ELR (cell line): ENCODE measurements around the gene DDAH1.

Experiments
- DNase-seq: peaks from one replicate; pipeline ENCODE4 v3.0.0-alpha.2; 2015; ENCODE audit warnings: low read depth

DDAH1 gene

DNA sequence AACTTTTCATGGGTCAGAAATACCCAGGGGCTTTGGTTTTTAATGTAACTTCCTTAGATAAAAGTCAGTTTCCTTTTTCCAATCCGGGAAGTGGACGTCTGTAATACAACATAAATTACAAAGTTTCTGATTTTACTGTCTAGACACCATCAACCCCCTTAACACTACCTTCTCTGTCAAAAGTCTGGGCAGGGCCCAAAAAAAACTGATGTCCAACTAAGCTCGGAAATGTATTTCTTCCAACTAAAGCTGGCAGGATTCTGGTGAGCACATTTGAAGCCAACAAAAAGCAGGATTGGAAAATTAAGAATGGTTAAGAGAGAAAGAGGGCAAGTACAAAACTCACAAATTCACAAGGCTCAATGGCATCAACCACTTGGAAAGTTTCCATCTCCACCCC is 24.3 kb downstream of the DDAH1 start:
- DNase-seq, result no peak

DNA sequence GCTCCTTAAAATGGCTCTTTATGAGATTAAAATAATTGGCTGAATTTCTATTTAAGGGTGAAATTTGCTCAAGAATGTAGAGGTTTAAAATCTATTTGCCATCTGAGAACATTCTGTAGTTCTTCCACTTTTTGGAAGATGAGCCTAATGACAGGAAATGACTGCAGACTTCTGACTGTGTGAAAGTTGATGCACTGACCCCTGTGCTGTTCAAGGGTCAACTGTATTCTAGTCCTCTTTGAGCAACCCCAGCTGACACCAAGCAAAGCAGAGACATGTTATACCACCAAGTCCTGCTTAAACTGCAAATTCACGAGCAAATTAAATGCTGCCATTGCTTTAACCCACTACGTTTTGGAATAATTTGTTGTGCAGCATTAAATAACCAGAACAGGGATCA is 26.6 kb downstream of the DDAH1 start:
- DNase-seq, result peak; percentile 40

GRCh38 chr1:85437139-85437538 is 27.8 kb downstream of the DDAH1 start:
- DNase-seq, result no peak

DNA sequence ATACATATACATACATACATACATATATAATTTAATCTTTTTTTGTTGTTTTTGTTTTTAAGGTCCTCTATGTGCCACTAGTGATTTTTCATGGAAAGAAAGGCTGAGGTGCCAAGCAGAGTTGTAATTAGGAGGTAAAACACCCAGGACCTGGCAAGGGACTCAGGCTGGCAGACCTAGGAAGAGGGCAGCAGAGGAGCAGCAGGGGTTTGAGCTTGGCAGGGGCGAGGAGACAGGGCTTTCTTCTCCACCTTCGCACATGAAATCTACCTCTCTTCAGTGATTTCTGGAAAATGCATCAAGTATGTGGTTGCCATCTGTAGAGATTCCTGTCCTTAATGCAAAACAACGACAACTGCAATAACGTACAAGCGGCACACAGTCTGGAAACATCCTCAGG is 31.9 kb downstream of the DDAH1 start:
- DNase-seq, result no peak

- no peak for DNase-seq
Observed at GRCh38 chr1:85428471-85429089, 36.4 kb downstream of the DDAH1 start.

GRCh38 chr1:85427849-85428248 is 37.1 kb downstream of the DDAH1 start:
- no peak for DNase-seq

- no peak for DNase-seq
Observed at GRCh38 chr1:85427331-85427730, 37.6 kb downstream of the DDAH1 start.

- no peak for DNase-seq
Observed at GRCh38 chr1:85421179-85421578, 43.8 kb downstream of the DDAH1 start.

DNA sequence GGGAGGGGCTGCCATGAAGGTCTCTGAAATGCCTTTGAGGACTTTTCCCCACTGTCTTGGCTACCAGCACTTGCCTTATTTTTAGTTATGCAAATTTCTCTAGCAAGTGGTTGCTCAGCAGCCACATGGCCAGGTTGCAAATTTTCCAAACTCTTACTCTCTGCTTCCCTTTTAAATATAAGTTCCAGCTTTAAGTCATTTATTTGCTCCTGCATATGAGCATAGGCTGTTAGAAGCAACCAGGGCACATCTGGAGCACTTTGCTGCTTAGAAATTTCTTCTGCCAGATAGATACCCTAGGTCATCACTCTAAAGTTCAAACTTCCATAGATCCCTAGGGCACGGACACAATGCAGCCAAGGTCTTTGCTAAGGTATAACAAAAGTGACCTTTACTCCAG is 44.8 kb downstream of the DDAH1 start:
- no peak for DNase-seq

DNA sequence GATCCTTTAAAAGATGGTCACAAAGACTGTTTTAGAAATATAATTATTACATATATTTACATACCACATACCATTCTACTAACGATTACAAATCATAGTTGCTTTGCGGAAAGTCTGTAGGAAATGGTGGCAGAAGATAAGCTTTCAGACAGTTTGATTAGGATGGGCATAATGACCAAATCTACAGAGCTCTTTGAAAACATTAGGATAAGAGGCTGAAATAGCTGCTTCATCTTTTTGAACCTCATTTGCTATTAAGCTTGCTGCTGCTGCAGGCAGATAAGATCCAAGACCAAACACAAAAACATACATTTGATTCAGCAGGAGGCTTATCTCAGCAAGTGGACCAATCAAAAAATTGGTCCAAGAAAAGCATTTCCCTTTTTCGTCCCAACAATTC is 47.1 kb downstream of the DDAH1 start:
- no peak for DNase-seq

DNA sequence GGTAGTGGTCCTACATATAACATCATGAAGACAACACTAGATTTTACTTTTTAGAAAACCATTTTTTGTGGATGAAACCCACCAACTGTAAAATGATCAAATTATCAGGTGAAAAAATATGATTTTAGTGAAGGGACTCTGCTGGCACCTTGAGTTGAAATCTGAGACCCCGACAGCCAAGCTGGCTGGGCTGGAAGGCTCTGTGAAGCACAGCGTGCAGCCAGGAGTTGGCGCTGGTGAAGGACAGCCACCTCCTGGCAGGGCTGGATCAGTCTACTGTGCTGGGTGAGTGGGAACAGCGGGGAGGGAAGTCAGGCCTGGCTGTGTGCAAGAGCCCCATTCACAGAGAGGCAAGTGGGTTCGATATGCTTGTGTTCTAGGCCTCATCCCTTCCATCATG is 47.9 kb downstream of the DDAH1 start:
- DNase-seq, result no peak

GRCh38 chr1:85413169-85413568 is 51.8 kb downstream of the DDAH1 start:
- no peak for DNase-seq

GRCh38 chr1:85411567-85412305 is 53.2 kb downstream of the DDAH1 start:
- DNase-seq, result no peak

DNA sequence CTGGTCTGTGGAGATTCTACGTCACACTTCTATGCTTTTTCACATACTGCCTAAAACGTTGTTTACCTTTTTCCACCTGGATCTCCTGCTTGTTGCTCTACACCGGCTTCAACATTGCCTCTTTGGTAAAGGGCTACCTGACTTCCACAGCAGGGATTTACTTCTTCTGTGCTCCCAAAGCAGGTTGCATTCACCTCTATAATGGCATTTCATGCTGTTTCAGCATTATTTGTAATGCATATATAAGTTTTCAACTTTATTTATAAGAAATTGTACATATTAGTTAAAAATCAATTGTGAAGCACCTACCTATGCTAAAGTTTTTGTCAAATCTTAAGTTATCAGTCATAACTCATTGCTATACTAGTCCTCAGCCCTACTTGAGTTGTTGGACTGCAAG is 55.4 kb downstream of the DDAH1 start:
- DNase-seq, result no peak

DNA sequence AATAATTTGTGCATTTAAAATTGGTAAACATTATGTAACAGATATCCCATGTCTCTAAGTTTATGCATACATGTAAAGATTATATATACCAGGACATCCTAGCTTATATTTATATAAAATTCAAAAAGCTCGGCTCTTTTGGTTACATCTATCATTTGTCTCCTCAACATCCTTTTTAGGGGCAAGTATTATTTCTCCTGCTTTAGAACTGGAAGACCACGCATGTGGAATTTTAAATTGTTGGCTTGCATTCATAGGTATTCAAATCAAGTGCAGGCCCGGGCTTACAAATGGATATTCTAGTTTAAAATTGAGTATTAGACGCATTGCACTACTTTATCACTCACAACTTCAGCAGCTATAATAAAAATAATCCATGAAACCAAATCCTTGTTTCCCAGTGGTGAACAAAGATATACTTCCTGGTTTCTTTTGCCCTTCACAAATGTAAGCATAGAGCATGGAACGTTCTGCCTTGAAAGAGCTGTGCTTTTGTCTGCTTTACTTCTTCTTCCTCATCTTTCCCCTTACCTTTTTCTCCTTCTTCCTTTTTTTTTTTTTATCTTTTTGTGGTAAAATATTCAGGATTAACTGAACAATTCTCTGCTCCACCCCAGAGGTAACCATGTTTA is 57.1 kb downstream of the DDAH1 start:
- DNase-seq, result no peak

- DNase-seq, result peak; percentile 89
Observed at GRCh38 chr1:85406887-85407533, 57.9 kb downstream of the DDAH1 start.

- no peak for DNase-seq
Observed at GRCh38 chr1:85406081-85406480, 58.9 kb downstream of the DDAH1 start.

DNA sequence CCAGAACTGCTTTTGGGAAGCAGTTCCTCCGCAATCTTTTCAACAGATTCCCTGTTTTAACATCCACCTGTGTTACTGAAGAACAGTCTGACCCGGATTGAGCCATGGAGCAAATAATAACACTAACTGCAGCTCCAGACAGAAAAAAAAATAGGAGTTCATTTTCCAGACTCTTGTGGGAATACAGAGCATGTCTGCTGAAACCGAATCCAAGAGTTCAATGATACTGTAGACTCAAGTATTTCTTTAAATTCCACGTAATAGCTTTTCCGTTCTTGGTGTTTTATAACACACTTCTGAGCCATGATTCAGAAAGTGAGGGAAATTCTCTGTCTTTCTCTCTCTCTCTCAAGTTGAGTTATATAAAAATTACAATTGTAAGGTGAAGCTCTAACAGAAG is 60.6 kb downstream of the DDAH1 start:
- DNase-seq, result no peak

DNA sequence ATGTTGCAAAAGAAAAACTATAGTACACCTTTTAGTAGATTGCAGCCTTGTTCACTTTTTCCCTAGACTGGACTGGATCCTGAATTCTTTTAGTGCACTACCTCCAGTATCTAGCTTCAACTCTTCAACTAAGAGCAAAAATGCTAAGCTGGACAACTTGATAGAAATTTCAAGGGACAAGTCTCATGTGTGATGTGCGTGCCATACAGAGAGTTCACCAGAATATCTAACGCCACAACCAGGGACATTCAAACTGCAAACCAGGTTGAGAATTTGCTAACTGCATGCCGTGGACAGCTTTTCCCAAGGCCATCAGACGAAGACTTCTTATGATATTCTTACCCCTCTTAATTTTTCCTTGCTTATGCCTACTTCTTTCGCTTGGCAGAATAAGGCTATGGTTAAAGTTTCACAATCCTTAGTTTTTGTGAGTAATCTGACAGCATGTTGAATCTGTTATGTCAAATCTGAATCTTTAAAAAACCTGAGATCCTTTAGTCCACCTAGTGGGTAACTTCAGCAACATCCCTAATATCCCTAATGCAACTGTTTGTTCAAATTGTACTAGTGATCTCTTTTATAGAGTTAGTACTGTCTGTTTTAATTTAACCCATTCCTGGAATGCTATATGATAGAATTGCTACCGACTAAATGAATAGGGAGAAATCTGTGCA is 66.4 kb downstream of the DDAH1 start:
- DNase-seq, result peak; percentile 80

DNA sequence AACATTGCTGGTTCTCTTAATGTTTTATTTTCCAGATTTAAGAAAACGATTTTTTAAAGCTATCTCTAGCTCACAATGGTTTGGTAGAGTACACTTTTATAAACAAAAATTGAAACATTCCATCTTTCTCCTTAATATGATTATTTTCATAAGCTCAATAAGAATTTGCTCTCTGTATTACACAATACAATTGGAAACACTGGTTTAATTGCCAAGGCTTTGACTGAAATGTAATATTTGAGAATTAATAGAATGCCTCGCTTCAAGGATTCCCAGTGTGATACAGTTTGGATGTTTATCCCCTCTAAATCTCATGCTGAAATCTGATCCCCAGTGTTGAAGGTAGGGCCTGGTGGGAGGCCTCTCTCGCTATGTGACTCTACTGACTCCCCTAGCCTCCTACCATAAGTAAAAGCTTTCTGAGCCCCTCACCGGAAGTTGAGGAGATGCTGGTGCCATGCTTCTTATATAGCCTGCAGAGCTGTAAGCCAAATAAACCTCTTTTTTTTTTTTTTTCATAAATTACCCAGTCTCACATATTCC is 67.4 kb downstream of the DDAH1 start:
- DNase-seq, result no peak

- DNase-seq, result peak; percentile 20
Observed at GRCh38 chr1:85396194-85396593, 68.8 kb downstream of the DDAH1 start.

- DNase-seq, result peak; percentile 27
Observed at GRCh38 chr1:85394130-85394529, 70.8 kb downstream of the DDAH1 start.
